MM.1S (cell line): ENCODE results near the gene TBC1D23.

Experiments used
- EZH2phosphoT487 ChIP-seq: fragments of 300-600 bp; sonication (generic); IDR thresholded peaks from 2 replicates; pipeline ENCODE4 v1.6.1; 2018; ENCODE audit warnings: antibody characterized with exemption, low read length
- TF ChIP-seq, protein P1 (sequence below): fragments of 300-600 bp; sonication (generic); IDR thresholded peaks from 2 replicates; pipeline ENCODE4 v1.5.1; 2016; ENCODE audit warnings: antibody characterized with exemption, low read length, mixed read lengths

- TF ChIP-seq, protein P1, sequence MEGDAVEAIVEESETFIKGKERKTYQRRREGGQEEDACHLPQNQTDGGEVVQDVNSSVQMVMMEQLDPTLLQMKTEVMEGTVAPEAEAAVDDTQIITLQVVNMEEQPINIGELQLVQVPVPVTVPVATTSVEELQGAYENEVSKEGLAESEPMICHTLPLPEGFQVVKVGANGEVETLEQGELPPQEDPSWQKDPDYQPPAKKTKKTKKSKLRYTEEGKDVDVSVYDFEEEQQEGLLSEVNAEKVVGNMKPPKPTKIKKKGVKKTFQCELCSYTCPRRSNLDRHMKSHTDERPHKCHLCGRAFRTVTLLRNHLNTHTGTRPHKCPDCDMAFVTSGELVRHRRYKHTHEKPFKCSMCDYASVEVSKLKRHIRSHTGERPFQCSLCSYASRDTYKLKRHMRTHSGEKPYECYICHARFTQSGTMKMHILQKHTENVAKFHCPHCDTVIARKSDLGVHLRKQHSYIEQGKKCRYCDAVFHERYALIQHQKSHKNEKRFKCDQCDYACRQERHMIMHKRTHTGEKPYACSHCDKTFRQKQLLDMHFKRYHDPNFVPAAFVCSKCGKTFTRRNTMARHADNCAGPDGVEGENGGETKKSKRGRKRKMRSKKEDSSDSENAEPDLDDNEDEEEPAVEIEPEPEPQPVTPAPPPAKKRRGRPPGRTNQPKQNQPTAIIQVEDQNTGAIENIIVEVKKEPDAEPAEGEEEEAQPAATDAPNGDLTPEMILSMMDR = no peak
- TF ChIP-seq EZH2phosphoT487 = no peak
These were observed 5.7 kb downstream of the TBC1D23 start for GRCh38 chr3:100266531-100266930.
